GM04503 (cell line): ENCODE results near the gene GET4.
"Not testable (repeated sequence)": the region's sequence is repeated elsewhere in the genome, so short reads cannot be mapped to it uniquely, and the experiment has no call there.

Source experiments
- DNase-seq: peaks from one replicate; pipeline ENCODE4 v3.0.0-alpha.2; 2012; ENCODE audit warnings: low read depth

The GET4 gene

GRCh38 chr7:930975-931758, 54.8 kb downstream of the GET4 start:
- DNase-seq: no peak

- no peak for DNase-seq
Observed at GRCh38 chr7:931871-932650, 55.7 kb downstream of the GET4 start.

GRCh38 chr7:932651-932975, 56.3 kb downstream of the GET4 start:
- no peak for DNase-seq

- DNase-seq: no peak
Observed at GRCh38 chr7:934469-935163, 58.3 kb downstream of the GET4 start.

- no peak for DNase-seq
Observed at GRCh38 chr7:935164-935873, 59.0 kb downstream of the GET4 start.

- no peak for DNase-seq
Observed at GRCh38 chr7:935874-936385, 59.6 kb downstream of the GET4 start.

GRCh38 chr7:936386-937054, 60.2 kb downstream of the GET4 start:
- no peak for DNase-seq

GRCh38 chr7:937856-938484, 61.6 kb downstream of the GET4 start:
- DNase-seq: no peak

- DNase-seq: no peak
Observed at GRCh38 chr7:938546-939185, 62.3 kb downstream of the GET4 start.

GRCh38 chr7:939843-940242, 63.5 kb downstream of the GET4 start:
- DNase-seq: no peak

- DNase-seq: no peak
Observed at GRCh38 chr7:940599-941408, 64.5 kb downstream of the GET4 start.

GRCh38 chr7:943793-944192, 67.4 kb downstream of the GET4 start:
- DNase-seq: not testable (repeated sequence)

- no peak for DNase-seq
Observed at GRCh38 chr7:944744-945143, 68.4 kb downstream of the GET4 start.

- no peak for DNase-seq
Observed at GRCh38 chr7:945147-945555, 68.8 kb downstream of the GET4 start.

- DNase-seq: no peak
Observed at GRCh38 chr7:945556-946255, 69.4 kb downstream of the GET4 start.
